Stimulated activated CD8-positive, alpha-beta memory T cell treated with anti-CD3 and anti-CD28 coated beads, Interleukin-12 subunit alpha, Interleukin-12 subunit beta, amount 100 ng/mL, for 4 hours (primary cell): Measurements from ENCODE around the gene TSPAN14.

Experiments
- DNase-seq: peaks from one replicate; pipeline ENCODE4 v3.0.0-alpha.2; 2020; ENCODE audit warnings: low read depth

The TSPAN14 gene

DNA sequence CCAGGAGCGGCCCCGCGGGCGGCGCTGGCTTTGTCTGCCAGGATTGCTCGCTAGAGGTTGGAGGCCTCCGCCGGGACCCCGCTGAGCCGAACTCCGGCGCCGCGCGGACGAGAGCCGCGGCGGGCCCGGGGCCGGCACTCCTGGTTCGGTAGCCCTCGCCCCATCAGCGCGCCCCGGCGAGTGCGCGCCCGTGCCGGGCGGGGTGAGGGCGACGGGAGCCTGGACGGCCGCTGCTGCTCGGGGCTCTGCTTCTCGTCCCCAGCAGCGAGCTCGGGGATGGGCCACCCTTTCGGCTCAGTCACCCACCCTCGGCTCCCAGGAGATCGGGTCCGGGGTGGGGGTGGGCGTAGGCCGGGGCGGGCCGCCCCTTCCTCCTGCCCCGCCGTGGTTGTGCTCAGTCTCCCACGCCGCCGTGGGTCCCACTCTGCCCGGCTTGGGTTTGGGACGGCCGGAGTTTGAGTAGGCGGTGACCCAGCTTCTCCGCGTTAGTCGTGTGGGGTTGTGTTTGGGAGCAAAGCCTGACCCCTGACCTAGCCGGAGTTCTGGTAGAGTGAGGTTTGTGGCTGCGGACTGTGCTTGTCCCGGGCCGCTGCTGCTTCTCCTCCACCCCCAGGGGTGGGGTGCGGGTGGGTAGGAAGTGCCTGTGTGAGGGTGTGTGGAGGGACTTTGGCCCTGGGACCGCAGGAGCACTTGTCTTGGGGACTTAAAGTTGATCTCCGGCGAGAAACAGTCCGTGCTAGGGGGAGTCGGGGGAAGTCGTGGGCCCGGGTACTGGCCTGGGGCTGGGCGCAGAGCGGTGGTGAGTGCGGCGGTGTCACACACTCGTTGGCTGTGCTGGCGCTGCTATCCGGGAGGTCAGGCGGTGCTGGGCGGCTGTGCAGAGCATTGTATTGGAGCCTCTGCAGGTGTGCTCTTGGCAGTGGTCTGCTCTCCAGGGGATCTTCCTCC, 677 bp downstream of the TSPAN14 start:
- DNase-seq: no peak

DNA sequence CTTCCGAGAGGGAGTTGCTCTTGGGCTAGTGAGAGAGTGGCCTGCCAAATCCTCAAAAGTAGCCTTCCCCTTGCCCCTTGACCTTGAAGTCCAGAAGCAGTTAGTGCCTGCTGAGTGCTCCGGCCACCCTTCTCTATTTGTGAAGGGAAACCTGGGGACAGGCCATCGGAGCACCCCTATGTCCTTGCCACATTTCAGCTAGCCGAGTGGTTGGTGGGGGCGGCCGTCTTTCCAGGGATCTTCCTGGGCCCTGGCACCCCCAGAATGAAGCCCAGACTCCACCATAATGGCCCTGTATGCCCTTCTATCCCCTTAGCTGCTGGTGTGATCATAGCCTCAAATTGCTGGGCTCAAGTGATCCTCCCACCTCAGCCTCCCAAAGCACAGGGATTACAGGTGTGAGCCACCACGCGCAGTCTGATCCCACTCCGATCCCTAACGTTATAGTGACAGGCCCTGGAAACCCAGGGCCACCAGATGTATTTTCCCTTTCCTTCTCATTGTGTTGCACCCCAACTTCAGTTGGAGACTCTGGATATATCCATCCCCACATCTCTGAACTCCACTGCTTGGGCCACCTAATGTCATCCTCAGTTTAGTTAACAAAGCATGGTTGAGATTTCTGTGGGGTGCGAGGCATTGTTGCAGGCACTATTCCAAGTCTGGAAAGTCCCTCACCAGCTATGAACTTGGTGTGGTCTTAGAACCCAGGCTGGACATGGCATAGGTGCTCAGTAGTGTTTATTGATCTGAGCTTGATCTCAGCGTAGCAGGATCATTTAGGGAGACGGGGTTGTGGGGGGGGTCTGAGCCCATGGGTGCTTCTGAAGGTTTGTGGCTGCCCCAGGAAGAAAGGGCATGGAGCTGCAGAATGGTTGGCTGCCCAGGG, 1.6 kb downstream of the TSPAN14 start:
- DNase-seq: no peak

DNA sequence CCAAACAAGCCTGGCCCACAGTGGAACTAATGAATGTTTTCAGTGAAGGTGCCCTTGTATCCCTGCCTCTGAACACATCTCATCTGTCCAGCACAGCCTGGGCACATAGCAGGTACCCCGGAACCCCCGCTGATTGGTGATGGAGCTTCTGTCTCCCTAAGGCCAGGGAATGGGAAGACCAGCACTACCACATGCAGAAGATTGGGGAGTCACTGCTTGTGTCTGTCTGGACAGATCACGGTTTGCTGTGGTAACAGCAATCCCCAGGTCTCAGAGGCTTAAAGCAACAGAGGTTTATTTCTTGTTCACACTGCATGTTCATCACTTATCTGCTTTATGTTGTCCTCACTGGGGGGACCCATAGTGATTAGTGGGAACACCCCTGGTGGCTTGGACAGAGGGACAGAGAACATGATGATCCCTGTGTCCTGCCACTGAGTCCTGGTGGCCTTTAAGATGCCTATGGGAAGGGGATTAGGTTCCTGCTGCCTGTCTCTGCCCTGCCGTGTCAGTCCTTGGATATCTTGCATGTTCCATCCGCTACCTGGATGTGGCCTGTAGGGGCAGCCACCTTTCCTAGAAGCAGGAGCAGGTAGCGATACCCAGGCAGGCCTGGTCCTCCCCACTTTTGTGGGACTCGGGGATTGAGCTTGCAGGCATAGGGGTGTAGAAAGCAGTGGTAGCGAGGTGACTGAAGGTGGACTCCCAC, 3.6 kb downstream of the TSPAN14 start:
- DNase-seq: no peak

DNA sequence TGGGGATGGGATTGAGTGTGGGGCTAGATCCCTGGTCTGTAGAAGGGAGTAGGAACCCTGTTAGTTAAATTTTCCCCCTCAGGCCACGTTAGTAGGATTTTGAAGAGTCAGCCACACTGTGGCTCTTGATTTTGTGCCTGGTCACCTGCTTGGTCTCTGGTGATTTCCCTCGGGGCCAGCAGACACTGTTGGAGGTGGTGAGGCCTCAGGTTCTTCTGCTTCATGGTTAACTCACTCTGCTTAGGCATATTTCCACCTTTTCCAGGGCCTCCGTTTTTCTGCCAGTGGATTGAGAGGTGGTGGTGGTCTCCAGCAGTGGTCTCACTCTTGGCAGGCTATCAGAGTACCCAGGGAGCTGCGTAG, 4.1 kb downstream of the TSPAN14 start:
- DNase-seq: no peak

DNA sequence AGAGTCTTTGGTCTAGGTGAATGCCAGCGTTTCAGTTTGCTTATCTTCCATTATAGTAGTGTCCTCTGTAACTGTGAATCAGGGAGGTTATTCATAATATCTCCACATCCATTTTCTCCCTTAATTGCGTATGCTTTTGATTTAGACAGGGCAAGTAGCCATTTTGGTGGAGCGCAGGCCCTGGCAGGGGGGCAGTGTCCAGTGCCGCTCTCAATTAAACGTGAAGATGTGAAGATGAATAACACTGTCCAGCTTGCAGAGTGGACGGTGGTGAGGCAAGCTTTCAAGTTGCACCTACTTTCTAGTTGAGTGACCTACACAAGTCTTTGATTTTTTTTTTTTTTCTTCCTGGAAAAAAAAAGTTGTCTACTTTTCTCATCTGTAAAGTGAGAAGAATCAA, 4.5 kb downstream of the TSPAN14 start:
- DNase-seq: no peak

DNA sequence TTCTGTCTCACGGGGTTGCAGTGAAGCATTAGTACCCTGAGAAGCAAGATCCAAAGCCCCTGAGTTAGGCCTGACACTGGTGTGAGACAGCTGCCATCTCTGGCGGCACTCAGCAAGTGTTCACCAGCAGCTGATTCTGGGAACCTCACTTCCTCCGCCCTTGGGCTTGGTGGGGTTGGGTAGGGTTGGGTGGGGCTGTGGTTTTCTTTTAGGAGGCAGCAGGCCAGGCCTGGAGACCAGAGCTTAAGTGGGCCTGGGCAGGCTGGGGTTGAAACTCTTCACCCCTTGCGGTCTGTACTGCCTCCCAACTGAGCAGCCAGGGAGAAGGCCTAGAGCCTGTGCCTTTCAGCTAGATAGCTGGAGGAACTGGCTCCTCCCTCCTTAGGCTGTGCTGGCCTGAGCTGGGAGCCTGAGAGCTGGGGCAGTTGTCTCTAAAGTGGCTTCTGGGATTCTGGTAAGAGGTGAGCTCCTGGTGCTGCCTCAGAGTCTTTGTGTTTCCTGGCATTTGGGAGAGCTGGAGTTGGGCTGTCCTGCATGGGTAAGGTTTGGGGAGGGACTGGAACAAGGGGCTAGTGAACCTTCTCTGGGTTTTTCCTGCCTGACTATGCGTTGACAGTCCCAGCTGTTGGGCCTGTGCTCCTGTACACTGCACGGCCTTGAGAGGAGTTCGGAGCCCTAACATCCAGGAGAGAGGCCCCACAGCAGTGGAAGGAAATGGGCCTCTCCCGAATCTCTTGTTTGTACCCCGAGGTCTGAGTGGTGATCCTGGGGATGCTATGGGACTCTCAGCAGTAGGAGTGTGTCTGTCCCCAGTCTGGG, 5.1 kb downstream of the TSPAN14 start:
- peak; percentile 54 for DNase-seq

DNA sequence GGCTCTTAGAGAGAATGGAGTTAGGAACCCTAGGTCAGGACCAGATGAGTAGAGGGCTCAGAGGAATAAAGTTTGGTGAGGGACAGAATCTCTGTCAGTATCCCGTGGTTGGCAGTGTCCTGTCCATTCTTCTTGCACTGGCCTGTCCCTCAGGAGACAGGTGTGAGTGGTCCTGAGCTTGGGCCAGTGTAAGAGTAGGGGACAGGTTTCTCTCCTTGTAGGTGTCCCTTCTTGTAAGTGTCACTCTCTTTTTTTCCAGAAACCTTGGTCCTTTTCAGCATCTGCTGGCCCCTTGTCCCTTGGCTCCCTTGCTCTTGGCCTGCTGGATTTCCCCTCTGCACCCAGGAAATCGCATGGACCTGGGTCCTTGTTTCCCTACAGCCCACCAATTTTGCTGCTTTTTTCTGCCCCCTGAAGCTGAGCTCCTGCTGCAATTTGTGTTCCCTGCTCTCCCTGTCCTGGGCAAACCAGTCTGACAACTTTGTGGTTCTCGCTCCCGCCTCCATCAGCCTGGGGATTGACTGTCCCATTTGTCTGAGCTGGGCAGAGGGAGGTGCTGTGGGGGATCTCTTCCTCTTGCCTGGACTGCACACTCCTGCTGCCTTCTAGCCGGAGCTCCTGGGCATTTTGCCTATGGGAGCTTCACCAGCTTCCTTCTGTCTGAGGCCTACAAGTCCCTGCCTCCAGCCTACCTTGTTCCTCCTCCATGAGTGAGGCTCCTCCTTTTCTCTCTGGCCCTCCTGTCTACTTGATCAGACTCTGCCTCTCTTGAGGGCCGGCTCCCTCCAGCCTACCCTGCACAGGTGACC, 6.5 kb downstream of the TSPAN14 start:
- DNase-seq: no peak

DNA sequence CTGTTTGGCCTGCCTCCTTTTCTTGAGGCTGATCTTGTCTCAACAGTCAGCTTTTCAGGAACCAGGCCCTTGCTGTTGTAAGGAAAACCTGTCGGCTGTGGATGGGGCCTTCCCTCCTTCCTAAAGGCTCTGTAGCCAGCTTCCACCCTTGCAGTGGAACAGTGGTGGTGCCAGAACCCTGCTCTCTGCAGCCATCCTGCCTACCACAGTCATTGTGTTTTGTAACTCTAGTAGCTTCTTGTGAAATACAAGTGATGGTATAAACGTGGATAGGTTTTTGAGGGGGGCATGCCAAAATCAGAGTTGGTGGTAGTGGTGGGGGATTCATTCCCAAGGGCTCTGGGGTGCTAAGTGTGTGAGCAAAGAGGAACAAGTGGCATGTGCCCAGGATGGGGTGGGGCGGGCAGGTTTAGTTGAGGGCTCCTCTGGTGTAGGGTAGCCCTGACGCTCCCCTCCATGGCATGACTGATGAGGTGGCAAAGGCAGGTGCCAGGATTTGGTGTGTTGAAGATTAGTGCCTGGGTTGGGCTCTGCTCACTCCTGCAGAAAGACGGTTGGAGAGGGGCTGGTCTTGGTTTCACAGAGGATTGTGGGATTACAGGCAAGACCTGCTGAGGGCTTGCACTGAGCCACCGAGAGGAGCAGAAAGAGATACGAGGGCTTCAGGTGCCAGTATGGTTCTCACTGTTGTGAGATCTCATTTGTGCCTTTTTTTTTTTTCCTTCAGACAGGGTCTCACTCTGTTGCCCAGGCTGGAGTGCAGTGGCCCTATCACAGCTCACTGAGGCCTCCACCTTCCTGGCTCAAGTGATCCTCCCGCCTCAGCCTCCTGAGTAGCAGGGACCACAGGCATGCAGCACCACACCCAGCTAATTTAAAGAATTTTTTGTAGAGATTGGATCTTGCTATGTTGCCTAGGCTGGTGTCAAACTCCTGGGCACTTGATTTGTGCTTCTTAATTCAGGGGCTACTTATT, 7.4 kb downstream of the TSPAN14 start:
- no peak for DNase-seq

DNA sequence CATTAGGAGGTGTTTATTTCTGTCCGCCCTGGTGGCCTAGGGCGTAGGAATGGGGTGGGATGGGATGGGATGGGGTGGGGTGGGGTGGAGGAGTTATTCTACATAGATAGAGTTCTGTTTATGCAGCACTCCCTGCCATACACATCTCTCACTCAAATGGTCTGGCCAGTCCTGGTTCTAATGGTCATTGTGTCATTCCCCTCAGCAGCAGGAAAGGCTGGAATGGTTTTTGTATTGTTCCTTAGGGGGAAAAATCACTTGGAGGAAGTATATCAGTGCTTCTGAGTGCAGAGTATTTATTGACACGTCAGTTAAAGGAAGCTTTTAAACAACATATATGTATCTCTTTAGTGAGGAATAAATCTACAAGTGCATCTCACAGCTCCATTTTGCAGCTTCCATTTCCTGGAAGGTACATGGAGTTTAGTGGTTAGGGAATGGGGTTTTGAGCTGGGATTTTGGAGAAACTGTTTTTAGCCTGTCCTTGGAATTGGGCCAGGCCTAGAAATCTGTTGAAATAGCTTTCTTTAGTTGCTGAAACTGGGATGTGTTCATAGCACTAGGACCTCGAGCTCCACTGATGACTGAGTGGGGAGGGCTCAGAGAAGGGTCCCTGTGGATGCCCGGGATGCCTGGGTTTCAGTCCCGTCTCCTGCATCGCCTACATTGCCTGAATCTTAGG, 8.3 kb downstream of the TSPAN14 start:
- no peak for DNase-seq

DNA sequence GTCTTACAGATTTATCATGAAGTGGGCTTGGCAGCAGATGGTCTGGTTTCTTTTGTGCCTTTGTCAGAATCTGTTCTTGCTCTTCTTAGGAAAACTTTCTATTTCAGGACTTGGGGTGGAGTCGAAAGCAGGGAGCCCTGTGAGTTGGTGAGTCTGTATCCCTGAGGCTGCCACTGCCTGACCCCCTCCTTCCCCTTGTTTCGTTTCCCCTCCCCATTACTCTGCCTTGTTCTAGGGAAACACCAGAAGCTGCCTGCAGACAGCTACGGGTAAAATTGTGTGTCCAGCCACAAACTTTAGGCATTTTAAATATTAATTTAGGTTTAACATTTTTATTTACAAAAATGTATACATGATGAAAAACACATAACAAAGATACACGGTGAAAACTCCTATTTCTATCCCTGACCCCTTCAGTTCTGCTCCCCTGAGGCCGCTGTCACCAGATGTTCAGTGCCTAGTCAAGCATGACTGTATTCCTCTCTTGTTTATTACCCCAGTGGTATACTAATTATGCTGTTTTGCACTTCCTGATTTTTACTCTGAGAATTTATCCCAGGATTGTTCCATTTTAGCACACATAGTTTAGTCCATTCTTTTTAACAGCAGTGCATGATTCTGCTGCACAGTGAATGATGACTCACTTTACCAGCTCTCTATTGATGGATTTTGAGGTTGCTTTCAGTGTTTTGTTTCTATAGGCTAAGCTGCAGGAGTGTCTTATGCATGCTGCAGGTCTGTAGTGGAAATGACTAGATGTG, 9.1 kb downstream of the TSPAN14 start:
- DNase-seq: no peak

DNA sequence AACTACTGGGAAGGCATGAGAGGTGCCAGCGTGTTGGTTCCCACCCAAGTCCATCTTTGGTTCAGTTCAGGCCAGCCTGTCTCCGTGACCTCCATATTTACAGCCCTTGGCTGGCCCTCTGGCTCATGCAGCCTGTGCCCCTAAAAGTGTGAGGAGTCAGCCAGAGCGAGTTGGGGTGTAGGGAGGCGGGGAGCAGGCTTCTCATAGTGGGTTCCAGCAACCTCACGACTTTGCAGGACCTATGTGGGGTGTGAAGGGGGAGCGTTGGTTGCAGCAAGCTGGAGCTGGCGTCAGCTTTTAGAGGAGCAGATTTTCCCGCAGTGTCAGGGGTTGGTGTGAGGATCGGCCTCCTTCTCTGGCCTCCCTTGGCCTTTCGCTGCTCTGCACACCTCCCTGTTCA, 9.8 kb downstream of the TSPAN14 start:
- DNase-seq: no peak

DNA sequence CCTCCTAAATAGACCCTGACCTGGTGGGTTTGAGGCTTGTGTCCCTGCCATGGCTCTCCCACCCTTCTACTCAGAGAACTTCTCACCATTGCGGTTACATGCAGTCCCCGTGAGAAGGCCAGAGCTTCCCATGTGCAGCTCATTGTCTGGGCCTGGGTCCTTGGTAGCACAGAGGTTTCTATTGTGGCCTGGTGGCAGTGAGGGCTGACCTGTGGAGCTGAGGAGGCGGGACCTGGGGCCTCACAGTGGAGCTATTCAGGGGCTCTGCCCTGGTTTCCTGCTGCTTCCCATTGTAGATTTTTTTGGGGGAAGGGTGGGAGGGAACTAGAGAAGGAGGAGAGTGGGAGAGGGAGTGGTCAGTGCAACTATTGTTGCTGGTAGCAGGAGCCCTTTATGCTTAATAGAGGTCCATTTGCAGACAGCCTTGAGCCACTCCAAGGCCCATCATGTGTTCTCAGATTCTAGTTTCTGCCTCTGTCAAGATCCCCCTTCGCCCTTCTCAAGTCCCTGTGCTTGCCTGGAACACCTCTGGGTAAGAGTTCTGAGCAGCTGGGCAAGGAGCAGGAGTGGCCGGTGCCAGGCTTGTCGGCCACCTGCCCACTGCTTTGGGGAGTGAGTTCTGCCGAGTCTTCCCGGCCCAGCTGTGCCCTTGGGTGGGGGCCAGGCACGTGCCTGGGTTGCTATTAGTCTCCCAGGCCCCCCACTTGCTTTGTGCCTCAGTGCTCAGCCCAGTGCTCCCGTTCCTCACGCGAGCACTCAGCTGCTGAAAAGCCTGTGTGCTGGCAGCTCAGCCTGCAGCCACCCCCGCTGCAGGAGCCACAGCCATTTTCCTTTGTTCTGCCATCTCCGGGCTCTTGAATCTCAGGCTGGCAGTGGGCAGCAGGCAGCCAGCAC, 10.7 kb downstream of the TSPAN14 start:
- DNase-seq: no peak

DNA sequence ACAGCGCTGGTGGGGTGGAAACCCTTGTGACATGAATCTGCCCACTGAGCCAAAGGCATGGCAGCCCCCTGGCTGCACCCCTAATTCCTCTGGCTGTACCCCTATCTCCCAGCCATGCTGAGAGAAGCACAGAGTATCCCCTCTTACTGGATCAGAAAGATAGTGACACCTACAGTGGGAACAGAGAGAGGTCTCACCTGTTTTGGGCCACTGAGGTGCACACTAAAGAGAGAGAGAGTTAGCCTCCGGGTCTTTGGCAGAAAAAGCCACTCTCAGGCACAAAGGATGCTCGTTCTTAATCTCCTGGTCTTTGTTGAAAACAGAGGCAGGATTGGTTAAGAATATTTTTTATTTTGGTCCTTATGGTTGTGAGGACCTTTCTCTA, 11.3 kb downstream of the TSPAN14 start:
- DNase-seq: no peak

DNA sequence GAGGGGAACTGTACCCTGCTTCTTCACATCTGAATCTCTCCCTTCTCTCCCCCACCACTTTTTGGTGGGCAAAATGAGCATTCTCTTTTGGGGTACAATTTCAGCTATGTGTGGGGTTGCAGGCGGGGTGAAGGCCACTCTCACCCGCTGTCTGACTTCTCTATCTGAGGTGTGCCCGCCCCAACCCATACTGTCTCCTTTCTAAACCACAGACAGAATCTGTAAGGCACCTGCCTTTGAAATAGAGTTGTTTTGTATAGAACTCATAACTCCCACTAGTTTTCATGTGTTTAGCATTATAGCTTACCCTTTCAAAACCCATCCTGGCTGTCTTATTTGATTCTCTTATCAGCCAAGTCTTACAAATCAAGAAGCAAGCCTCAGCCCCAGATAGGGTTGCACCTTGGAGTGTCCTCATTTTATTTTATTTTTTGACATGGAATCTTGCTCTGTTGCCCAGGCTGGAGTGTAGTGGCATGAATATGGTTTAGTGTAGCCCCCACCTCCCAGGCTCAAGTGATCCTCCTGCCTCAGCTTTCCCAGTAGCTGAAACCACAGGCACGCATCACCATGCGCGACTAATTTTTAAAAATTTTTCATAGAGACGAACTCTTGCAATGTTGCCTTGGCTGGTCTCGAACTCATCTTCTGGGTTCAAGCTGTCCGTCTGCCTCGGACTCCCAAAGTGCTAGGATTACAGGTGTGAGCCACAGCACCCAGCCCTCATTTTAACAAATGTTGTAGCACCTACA, 11.9 kb downstream of the TSPAN14 start:
- DNase-seq: no peak

DNA sequence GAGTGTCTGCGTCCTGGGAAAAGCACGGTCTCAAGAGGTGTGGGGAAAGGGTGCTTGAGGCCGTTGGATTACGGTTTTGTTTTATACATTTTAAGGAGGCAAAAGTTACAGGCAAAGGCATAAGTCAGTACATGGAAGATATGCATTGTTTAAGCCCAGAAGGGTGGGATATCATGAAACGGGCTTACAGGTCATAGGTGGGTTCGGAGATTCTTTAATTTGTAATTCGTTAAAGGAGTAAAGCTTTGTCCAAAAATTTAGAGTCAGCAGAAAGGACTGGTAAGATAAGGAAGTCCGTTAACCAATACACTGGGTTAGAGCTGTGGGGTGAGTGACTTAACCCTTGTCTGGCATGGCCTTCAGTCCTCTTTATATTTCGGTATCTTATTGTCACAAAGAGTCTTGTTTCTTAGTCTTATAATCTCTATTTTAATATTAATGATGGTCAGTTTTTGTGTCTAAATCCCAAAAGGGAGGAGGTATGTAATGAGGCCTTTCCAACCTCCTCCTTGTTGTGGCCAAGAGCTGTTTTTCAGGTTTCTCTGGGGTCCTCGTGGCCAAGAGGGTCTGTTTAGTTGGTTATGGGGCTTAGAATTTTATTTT, 12.7 kb downstream of the TSPAN14 start:
- DNase-seq: no peak

DNA sequence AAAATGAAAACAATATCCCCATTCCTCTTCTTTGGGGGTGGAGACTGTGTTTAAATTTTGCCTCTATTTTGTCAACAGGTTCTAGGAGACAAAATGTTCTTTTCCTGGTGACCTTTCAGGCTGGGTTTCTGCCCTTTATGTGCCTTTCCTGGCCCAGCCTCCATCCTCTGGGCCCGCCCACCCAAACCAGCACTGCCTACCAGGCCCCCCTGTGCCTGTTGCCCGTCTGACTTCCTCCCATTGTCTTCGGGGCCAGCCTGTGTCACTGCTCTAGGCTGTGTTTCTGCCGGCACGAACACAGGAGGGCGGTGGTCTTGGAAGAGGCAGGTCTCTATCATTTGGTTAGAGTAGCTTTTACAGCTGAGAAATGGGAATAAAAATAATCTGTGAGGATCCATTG, 13.9 kb downstream of the TSPAN14 start:
- DNase-seq: no peak
